Neural cell (in vitro differentiated cells): ENCODE data around the gene EXOC1. TPM values are rescaled to one million over a fixed set of nuclear protein-coding genes. Genes with fewer than 3 reads are reported as not detected.

ENCODE experiments used
- H2AFZ ChIP-seq: fragments of 200-600, 300-800 bp; sonication (generic), shearing (Covaris generic); 2 replicates; pipeline ENCODE4 v1.6.0; 2014; ENCODE audit warnings: low read depth, mild to moderate bottlenecking, antibody characterized with exemption, low read length, moderate library complexity
- H3F3A ChIP-seq: fragments of 200-600 bp; shearing (Covaris generic); 2 replicates; pipeline ENCODE4 v1.6.1; 2016; ENCODE audit warnings: mild to moderate bottlenecking, moderate library complexity, mixed read lengths, antibody characterized with exemption, low read length; ENCODE audit not compliant: insufficient read depth, poor library complexity, severe bottlenecking
- H3K27ac ChIP-seq: fragments of 200-600, 300-800 bp; sonication (generic), shearing (Covaris generic); 2 replicates; pipeline ENCODE4 v1.5.1; 2014; ENCODE audit warnings: mild to moderate bottlenecking, low read length, moderate library complexity
- H3K27me3 ChIP-seq: fragments of 300-800, 200-600 bp; sonication (generic), shearing (Covaris generic); 2 replicates; pipeline ENCODE4 v1.6.0; 2014; ENCODE audit warnings: mild to moderate bottlenecking, low read depth, low read length, moderate library complexity; ENCODE audit not compliant: insufficient read depth
- H3K36me3 ChIP-seq: fragments of 300-800, 200-600 bp; sonication (generic), shearing (Covaris generic); 2 replicates; pipeline ENCODE4 v1.5.1; 2014; ENCODE audit warnings: mild to moderate bottlenecking, antibody characterized with exemption, low read length, moderate library complexity; ENCODE audit not compliant: insufficient read depth
- H3K4me2 ChIP-seq: fragments of 300-800, 200-600 bp; sonication (generic), shearing (Covaris generic); 2 replicates; pipeline ENCODE4 v1.6.0; 2014; ENCODE audit warnings: mild to moderate bottlenecking, low read length
- H3K4me3 ChIP-seq: fragments of 300-800, 200-600 bp; sonication (generic), shearing (Covaris generic); 2 replicates; pipeline ENCODE4 v1.5.1; 2014; ENCODE audit warnings: mild to moderate bottlenecking, low read length, moderate library complexity
- H3K79me2 ChIP-seq: fragments of 200-600 bp; shearing (Covaris generic); replicated peaks from 2 replicates; pipeline ENCODE4 v1.6.0; 2014; ENCODE audit warnings: mild to moderate bottlenecking, low read length, moderate library complexity; ENCODE audit not compliant: insufficient read depth
- H3K9ac ChIP-seq: fragments of 300-800, 200-600 bp; sonication (generic), shearing (Covaris generic); 2 replicates; pipeline ENCODE4 v1.6.1; 2016; ENCODE audit warnings: mild to moderate bottlenecking, low read length, mixed read lengths
- H3K9me2 ChIP-seq: fragments of 200-600 bp; shearing (Covaris generic); 2 replicates; pipeline ENCODE4 v1.6.1; 2016; ENCODE audit warnings: mild to moderate bottlenecking, low read length, mixed read lengths; ENCODE audit not compliant: insufficient read depth
- H3K9me3 ChIP-seq: fragments of 200-600, 300-800 bp; sonication (generic), shearing (Covaris generic); 2 replicates; pipeline ENCODE4 v1.6.1; 2016; ENCODE audit warnings: mild to moderate bottlenecking, mixed run types, low read length, moderate library complexity, mixed read lengths
- H4K20me1 ChIP-seq: fragments of 200-600 bp; shearing (Covaris generic); 2 replicates; pipeline ENCODE4 v1.6.1; 2016; ENCODE audit warnings: mild to moderate bottlenecking, mixed run types; ENCODE audit not compliant: insufficient read depth
- EP300 ChIP-seq: fragments of 450-650 bp; conservative IDR thresholded peaks from 2 replicates; pipeline ENCODE4 v1.6.1; 2014; ENCODE audit warnings: antibody characterized with exemption, mild to moderate bottlenecking, moderate library complexity; ENCODE audit not compliant: poor library complexity, severe bottlenecking
- EZH2 ChIP-seq: fragments of 200-600, 300-800 bp; shearing (Covaris generic), sonication (generic); IDR thresholded peaks from 2 replicates; pipeline ENCODE4 v1.6.1; 2014; ENCODE audit warnings: antibody characterized with exemption, low read length, borderline replicate concordance, mild to moderate bottlenecking; ENCODE audit not compliant: insufficient read depth, poor library complexity, severe bottlenecking
- MXI1 ChIP-seq: fragments of 450-650 bp; conservative IDR thresholded peaks from 2 replicates; pipeline ENCODE4 v1.6.1; 2014; ENCODE audit warnings: antibody characterized with exemption, mild to moderate bottlenecking; ENCODE audit not compliant: poor library complexity, severe bottlenecking
- POLR2AphosphoS5 ChIP-seq: IDR thresholded peaks from 2 replicates; pipeline ENCODE4 v1.6.1; 2012
- RAD21 ChIP-seq: fragments of 450-650 bp; conservative IDR thresholded peaks from 2 replicates; pipeline ENCODE4 v1.6.1; 2014; ENCODE audit warnings: antibody characterized with exemption, mild to moderate bottlenecking, moderate library complexity
- SMC3 ChIP-seq: fragments of 450-650 bp; conservative IDR thresholded peaks from 2 replicates; pipeline ENCODE4 v1.6.1; 2014; ENCODE audit warnings: antibody characterized with exemption, mild to moderate bottlenecking, moderate library complexity; ENCODE audit not compliant: poor library complexity
- TAF1 ChIP-seq: IDR thresholded peaks from 2 replicates; pipeline ENCODE4 v1.6.1; 2012; ENCODE audit warnings: low read depth
- polyA plus RNA-seq: library from polyadenylated mRNA; depleted of rRNA; stranded (reverse); fragments of >200 nt; gene quantifications from 2 replicates; pipeline ENCODE4 v1.2.3, GENCODE V29; 2014
- TF ChIP-seq, protein P1 (sequence below): fragments of 450-650 bp; IDR thresholded peaks from 2 replicates; pipeline ENCODE4 v1.5.1; 2014; ENCODE audit warnings: antibody characterized with exemption, mild to moderate bottlenecking, moderate library complexity; ENCODE audit not compliant: poor library complexity, severe bottlenecking
- TF ChIP-seq, protein P2 (sequence below): IDR thresholded peaks from 2 replicates; pipeline ENCODE4 v1.6.1; 2012; ENCODE audit warnings: borderline replicate concordance

The EXOC1 gene
- polyA plus RNA-seq, 1 donor from 2014 or later: 106 TPM

DNA sequence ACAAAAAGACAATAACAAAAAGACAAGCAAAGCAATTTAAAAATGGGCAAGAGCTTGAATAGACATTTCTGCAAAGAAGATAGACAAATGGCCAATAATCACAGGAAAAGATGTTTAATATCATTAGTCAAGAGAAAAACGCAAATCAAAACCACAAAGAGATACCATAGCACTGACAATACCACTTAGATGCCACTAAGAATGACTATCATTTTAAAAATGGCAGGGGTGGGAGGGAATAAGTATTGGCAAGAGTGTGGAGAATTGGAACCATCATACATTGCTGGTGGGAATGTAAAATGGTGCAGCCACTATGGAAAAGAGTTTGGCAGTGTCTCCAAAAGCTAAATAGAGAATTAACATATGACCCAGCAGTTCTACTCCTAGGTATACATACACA lies 15.1 kb upstream of the EXOC1 start:
- Histone ChIP-seq H3K4me2 (no peak overlapping the region), H3F3A (no peaks in the 10 kb centered on the region), H3K9me2 (no peaks in the 10 kb centered on the region), H3K9ac (no peak overlapping the region), H2AFZ (no peak overlapping the region), H4K20me1 (no peaks in the 10 kb centered on the region), H3K36me3 (no peaks in the 10 kb centered on the region), H3K79me2 (no peaks in the 10 kb centered on the region), H3K27ac (no peak overlapping the region), H3K9me3 (peaks cover 3% of the 10 kb centered on the region), H3K27me3 (no peaks in the 10 kb centered on the region), H3K4me3 (no peak overlapping the region)
- TF ChIP-seq TAF1 (no peak), RAD21 (no peak)

DNA sequence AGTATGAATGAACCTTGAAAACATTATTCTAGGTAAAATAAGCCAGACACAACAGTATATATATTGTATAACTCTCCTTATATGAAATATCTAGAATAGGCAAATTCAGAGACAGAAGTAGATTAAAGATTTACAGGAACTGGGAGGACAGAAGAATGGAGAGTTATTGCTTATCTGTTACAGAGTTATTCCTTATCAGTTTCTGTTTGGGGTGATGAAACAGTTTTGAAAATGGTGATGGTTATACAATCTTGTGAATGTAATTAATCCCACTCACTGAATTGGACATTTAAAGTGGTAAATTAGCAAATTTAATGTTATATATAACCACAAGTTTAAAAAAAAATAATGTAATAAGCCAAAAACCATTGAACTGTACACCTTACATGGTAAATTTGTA lies 14.5 kb upstream of the EXOC1 start:
- H2AFZ ChIP-seq: no peak overlapping the region
- H3K4me3 ChIP-seq: no peak overlapping the region
- no peak overlapping the region for H3K4me2 ChIP-seq
- H3K36me3 ChIP-seq: no peaks in the 10 kb centered on the region
- H3F3A ChIP-seq: no peaks in the 10 kb centered on the region
- no peak overlapping the region for H3K27ac ChIP-seq
- peaks cover 3% of the 10 kb centered on the region for H3K9me3 ChIP-seq
- H3K27me3 ChIP-seq: no peaks in the 10 kb centered on the region
- no peaks in the 10 kb centered on the region for H3K9me2 ChIP-seq
- H4K20me1 ChIP-seq: no peaks in the 10 kb centered on the region
- TF ChIP-seq EZH2 (no peak), SMC3 (no peak), RAD21 (no peak), EP300 (no peak)
- TF ChIP-seq, protein P1, sequence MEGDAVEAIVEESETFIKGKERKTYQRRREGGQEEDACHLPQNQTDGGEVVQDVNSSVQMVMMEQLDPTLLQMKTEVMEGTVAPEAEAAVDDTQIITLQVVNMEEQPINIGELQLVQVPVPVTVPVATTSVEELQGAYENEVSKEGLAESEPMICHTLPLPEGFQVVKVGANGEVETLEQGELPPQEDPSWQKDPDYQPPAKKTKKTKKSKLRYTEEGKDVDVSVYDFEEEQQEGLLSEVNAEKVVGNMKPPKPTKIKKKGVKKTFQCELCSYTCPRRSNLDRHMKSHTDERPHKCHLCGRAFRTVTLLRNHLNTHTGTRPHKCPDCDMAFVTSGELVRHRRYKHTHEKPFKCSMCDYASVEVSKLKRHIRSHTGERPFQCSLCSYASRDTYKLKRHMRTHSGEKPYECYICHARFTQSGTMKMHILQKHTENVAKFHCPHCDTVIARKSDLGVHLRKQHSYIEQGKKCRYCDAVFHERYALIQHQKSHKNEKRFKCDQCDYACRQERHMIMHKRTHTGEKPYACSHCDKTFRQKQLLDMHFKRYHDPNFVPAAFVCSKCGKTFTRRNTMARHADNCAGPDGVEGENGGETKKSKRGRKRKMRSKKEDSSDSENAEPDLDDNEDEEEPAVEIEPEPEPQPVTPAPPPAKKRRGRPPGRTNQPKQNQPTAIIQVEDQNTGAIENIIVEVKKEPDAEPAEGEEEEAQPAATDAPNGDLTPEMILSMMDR: no peak
- TF ChIP-seq, protein P2, sequence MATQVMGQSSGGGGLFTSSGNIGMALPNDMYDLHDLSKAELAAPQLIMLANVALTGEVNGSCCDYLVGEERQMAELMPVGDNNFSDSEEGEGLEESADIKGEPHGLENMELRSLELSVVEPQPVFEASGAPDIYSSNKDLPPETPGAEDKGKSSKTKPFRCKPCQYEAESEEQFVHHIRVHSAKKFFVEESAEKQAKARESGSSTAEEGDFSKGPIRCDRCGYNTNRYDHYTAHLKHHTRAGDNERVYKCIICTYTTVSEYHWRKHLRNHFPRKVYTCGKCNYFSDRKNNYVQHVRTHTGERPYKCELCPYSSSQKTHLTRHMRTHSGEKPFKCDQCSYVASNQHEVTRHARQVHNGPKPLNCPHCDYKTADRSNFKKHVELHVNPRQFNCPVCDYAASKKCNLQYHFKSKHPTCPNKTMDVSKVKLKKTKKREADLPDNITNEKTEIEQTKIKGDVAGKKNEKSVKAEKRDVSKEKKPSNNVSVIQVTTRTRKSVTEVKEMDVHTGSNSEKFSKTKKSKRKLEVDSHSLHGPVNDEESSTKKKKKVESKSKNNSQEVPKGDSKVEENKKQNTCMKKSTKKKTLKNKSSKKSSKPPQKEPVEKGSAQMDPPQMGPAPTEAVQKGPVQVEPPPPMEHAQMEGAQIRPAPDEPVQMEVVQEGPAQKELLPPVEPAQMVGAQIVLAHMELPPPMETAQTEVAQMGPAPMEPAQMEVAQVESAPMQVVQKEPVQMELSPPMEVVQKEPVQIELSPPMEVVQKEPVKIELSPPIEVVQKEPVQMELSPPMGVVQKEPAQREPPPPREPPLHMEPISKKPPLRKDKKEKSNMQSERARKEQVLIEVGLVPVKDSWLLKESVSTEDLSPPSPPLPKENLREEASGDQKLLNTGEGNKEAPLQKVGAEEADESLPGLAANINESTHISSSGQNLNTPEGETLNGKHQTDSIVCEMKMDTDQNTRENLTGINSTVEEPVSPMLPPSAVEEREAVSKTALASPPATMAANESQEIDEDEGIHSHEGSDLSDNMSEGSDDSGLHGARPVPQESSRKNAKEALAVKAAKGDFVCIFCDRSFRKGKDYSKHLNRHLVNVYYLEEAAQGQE: no peak
- no peak overlapping the region for H3K9ac ChIP-seq
- H3K79me2 ChIP-seq: no peaks in the 10 kb centered on the region

DNA sequence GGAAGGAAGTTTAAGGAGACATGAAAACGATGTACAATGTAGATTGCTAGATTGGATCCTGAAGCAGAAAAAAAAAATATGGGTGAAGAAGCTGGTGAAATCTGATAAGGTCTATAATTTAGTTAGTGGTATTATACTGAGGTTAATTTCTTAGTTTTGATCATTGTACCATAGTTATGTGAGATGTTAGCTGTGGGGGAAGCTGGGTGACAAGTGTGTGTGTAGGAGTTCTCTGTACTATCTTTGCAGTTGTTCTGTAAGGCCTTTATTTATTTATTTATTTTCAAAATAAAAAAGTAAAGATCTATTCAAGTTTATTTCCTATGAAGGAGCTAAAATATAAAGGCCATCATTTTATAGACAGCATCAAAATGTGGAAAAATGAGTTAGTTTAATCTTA lies 12.5 kb upstream of the EXOC1 start:
- H3F3A ChIP-seq: no peaks in the 10 kb centered on the region
- no peaks in the 10 kb centered on the region for H3K9me2 ChIP-seq
- H3K27ac ChIP-seq: no peak overlapping the region
- no peak overlapping the region for H2AFZ ChIP-seq
- no peak overlapping the region for H3K4me2 ChIP-seq
- H3K9ac ChIP-seq: no peak overlapping the region
- no peaks in the 10 kb centered on the region for H4K20me1 ChIP-seq
- H3K9me3 ChIP-seq: peaks cover 3% of the 10 kb centered on the region
- TF ChIP-seq MXI1 (no peak), SMC3 (no peak), POLR2AphosphoS5 (no peak), EZH2 (no peak), RAD21 (no peak), EP300 (no peak), TAF1 (no peak)
- TF ChIP-seq, protein P2: no peak
- TF ChIP-seq, protein P1: no peak
- no peak overlapping the region for H3K4me3 ChIP-seq
- H3K36me3 ChIP-seq: no peaks in the 10 kb centered on the region
- H3K79me2 ChIP-seq: no peaks in the 10 kb centered on the region
- no peaks in the 10 kb centered on the region for H3K27me3 ChIP-seq
